HEK293 (cell line): ENCODE measurements around the gene PKMYT1.

ENCODE experiments used
- BCL11B ChIP-seq: fragments of 450-650 bp; formaldehyde crosslinking; IDR thresholded peaks from 2 replicates; pipeline ENCODE4 v1.5.1; 2016; ENCODE audit warnings: low read depth, missing biosample characterization, missing genetic modification characterization
- FEZF1 ChIP-seq: fragments of 450-650 bp; formaldehyde crosslinking; IDR thresholded peaks from 2 replicates; pipeline ENCODE4 v1.5.1; 2016; ENCODE audit warnings: missing biosample characterization, missing genetic modification characterization
- GLI2 ChIP-seq: fragments of 450-650 bp; formaldehyde crosslinking; IDR thresholded peaks from 2 replicates; pipeline ENCODE4; 2017; ENCODE audit warnings: missing biosample characterization, missing genetic modification characterization, low read depth, borderline replicate concordance
- GLIS2 ChIP-seq: fragments of 450-650 bp; formaldehyde crosslinking; IDR thresholded peaks from 2 replicates; pipeline ENCODE4 v1.5.1; 2016; ENCODE audit warnings: missing biosample characterization, missing genetic modification characterization
- HOXC10 ChIP-seq: sonication (generic); formaldehyde crosslinking; IDR thresholded peaks from 2 replicates; pipeline ENCODE4 v1.8.1; 2023; ENCODE audit warnings: mild to moderate bottlenecking, missing genetic modification reagents
- KLF1 ChIP-seq: fragments of 450-650 bp; formaldehyde crosslinking; IDR thresholded peaks from 2 replicates; pipeline ENCODE4 v1.5.1; 2016; ENCODE audit warnings: missing biosample characterization, missing genetic modification characterization
- KLF10 ChIP-seq: fragments of 450-650 bp; IDR thresholded peaks from 2 replicates; pipeline ENCODE4 v1.5.1; 2018; ENCODE audit warnings: missing biosample characterization, mild to moderate bottlenecking, missing genetic modification characterization
- RBAK ChIP-seq: fragments of 450-650 bp; formaldehyde crosslinking; IDR thresholded peaks from 2 replicates; pipeline ENCODE4 v1.5.1; 2016; ENCODE audit warnings: missing biosample characterization, missing genetic modification characterization
- SCRT1 ChIP-seq: fragments of 450-650 bp; formaldehyde crosslinking; IDR thresholded peaks from 2 replicates; pipeline ENCODE4 v1.5.1; 2016; ENCODE audit warnings: missing biosample characterization, missing genetic modification characterization, borderline replicate concordance
- SCRT2 ChIP-seq: fragments of 450-650 bp; formaldehyde crosslinking; IDR thresholded peaks from 2 replicates; pipeline ENCODE4 v1.5.1; 2016; ENCODE audit warnings: missing biosample characterization, missing genetic modification characterization
- ZBTB20 ChIP-seq: fragments of 450-650 bp; formaldehyde crosslinking; IDR thresholded peaks from 2 replicates; pipeline ENCODE4 v1.5.1; 2016; ENCODE audit warnings: missing biosample characterization, missing genetic modification characterization
- ZFP37 ChIP-seq: fragments of 450-650 bp; formaldehyde crosslinking; IDR thresholded peaks from 2 replicates; pipeline ENCODE4 v1.5.1; 2016; ENCODE audit warnings: missing biosample characterization, missing genetic modification characterization
- ZFP41 ChIP-seq: fragments of 450-650 bp; formaldehyde crosslinking; IDR thresholded peaks from 2 replicates; pipeline ENCODE4 v1.5.1; 2016; ENCODE audit warnings: missing biosample characterization, missing genetic modification characterization, borderline replicate concordance
- ZNF391 ChIP-seq: fragments of 450-650 bp; formaldehyde crosslinking; IDR thresholded peaks from 2 replicates; pipeline ENCODE4 v1.5.1; 2016; ENCODE audit warnings: low read depth, missing biosample characterization, missing genetic modification characterization, borderline replicate concordance
- ZNF404 ChIP-seq: fragments of 450-650 bp; formaldehyde crosslinking; IDR thresholded peaks from 2 replicates; pipeline ENCODE4 v1.5.1; 2017; ENCODE audit warnings: missing biosample characterization, missing genetic modification characterization
- ZNF48 ChIP-seq: fragments of 450-650 bp; formaldehyde crosslinking; IDR thresholded peaks from 2 replicates; pipeline ENCODE4 v1.5.1; 2016; ENCODE audit warnings: missing biosample characterization, missing genetic modification characterization
- ZNF501 ChIP-seq: fragments of 450-650 bp; formaldehyde crosslinking; IDR thresholded peaks from 2 replicates; pipeline ENCODE4 v1.5.1; 2016; ENCODE audit warnings: missing biosample characterization, missing genetic modification characterization
- ZNF549 ChIP-seq: fragments of 450-650 bp; IDR thresholded peaks from 2 replicates; pipeline ENCODE4 v1.5.1; 2018; ENCODE audit warnings: missing biosample characterization, missing genetic modification characterization, mild to moderate bottlenecking, inconsistent platforms, moderate library complexity
- ZNF571 ChIP-seq: fragments of 450-650 bp; formaldehyde crosslinking; IDR thresholded peaks from 2 replicates; pipeline ENCODE4 v1.5.0; 2017; ENCODE audit warnings: missing biosample characterization, missing genetic modification characterization
- ZNF585B ChIP-seq: fragments of 450-650 bp; formaldehyde crosslinking; IDR thresholded peaks from 2 replicates; pipeline ENCODE4 v1.5.1; 2016; ENCODE audit warnings: missing biosample characterization, missing genetic modification characterization
- ZNF621 ChIP-seq: fragments of 450-650 bp; formaldehyde crosslinking; IDR thresholded peaks from 2 replicates; pipeline ENCODE4 v1.5.1; 2017; ENCODE audit warnings: missing biosample characterization, missing genetic modification characterization
- ZNF677 ChIP-seq: fragments of 450-650 bp; IDR thresholded peaks from 2 replicates; pipeline ENCODE4 v1.5.0; 2018; ENCODE audit warnings: missing biosample characterization, mild to moderate bottlenecking, missing genetic modification characterization, moderate library complexity
- ZNF768 ChIP-seq: fragments of 450-650 bp; formaldehyde crosslinking; IDR thresholded peaks from 2 replicates; pipeline ENCODE4 v1.5.1; 2018; ENCODE audit warnings: missing biosample characterization, mild to moderate bottlenecking, missing genetic modification characterization
- ZNF777 ChIP-seq: fragments of 450-650 bp; formaldehyde crosslinking; IDR thresholded peaks from 2 replicates; pipeline ENCODE4 v1.5.1; 2017; ENCODE audit warnings: missing biosample characterization, missing genetic modification characterization, borderline replicate concordance
- TF ChIP-seq, protein P1 (sequence below): fragments of 450-650 bp; formaldehyde crosslinking; IDR thresholded peaks from 2 replicates; pipeline ENCODE4 v1.5.1; 2017; ENCODE audit warnings: missing biosample characterization, missing genetic modification characterization
- TF ChIP-seq, protein P2 (sequence below): fragments of 450-650 bp; formaldehyde crosslinking; IDR thresholded peaks from 2 replicates; pipeline ENCODE4 v1.5.1; 2016; ENCODE audit warnings: missing biosample characterization, missing genetic modification characterization
- TF ChIP-seq, protein P3 (sequence below): fragments of 450-650 bp; formaldehyde crosslinking; conservative IDR thresholded peaks from 2 replicates; pipeline ENCODE4 v1.5.1; 2016; ENCODE audit warnings: low read depth, missing biosample characterization, missing genetic modification characterization
- TF ChIP-seq, protein P4 (sequence below): fragments of 450-650 bp; formaldehyde crosslinking; IDR thresholded peaks from 2 replicates; pipeline ENCODE4 v1.5.1; 2016; ENCODE audit warnings: missing biosample characterization, missing genetic modification characterization
- TF ChIP-seq, protein P5 (sequence below): fragments of 450-650 bp; formaldehyde crosslinking; IDR thresholded peaks from 2 replicates; pipeline ENCODE4 v1.5.1; 2017; ENCODE audit warnings: missing biosample characterization, mild to moderate bottlenecking, missing genetic modification characterization, moderate library complexity

PKMYT1 gene

DNA sequence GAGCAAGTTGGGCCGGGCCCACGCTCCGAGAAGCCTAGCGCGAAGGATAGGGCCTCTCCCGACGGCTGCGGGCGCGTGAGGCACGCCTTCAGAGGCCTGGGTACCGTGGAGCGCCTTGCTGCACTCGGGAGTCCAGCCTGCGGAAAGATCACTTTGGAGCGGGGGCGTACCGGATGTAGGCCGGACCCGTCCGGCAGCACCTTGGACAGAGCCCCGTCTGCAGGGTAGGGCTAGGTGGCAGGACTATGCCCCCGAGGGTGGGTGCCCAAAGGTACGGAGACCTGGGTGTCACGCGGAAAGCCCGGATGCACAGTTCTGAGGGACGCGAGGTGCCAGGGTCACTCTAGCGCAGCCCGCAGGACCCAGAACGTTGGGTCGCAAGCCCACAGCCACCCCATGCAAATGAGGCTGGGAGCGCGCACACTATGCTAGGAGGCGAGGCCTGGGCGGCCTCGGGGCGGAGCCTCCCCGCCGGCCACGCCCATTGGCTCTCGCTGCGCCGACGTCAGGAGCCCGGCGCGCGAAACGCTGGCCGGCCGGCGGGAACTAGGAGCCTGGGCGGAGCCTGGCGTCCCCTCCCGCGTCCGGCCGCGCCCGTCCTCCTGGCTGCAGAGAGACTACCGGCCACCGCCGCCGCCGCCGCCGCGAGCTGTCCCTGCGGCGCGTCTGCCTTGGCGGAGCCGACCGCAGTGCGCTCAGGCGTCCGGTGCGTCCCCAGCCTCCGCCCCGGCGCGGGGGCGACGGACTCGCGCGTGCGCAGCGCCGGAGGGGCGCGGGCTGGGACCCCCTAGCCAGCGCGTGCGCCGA, 11.3 kb downstream of the PKMYT1 start, which contains the start of gene PAQR4 (continued):
- TF ChIP-seq, protein P1, sequence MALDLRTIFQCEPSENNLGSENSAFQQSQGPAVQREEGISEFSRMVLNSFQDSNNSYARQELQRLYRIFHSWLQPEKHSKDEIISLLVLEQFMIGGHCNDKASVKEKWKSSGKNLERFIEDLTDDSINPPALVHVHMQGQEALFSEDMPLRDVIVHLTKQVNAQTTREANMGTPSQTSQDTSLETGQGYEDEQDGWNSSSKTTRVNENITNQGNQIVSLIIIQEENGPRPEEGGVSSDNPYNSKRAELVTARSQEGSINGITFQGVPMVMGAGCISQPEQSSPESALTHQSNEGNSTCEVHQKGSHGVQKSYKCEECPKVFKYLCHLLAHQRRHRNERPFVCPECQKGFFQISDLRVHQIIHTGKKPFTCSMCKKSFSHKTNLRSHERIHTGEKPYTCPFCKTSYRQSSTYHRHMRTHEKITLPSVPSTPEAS (tag by site-specific recombination) = no peak
- TF ChIP-seq ZNF677 (tag by site-specific recombination) (no peak), SCRT1 (tag by site-specific recombination) (no peak), ZNF777 (tag by site-specific recombination) (no peak), BCL11B (tag by site-specific recombination) (0 out of 2 replicates have a peak, but pooled peaks have one; percentile 61), KLF10 (tag by site-specific recombination) (peak; percentile 77), ZNF549 (tag by site-specific recombination) (no peak), RBAK (tag by site-specific recombination) (no peak), ZNF48 (tag by site-specific recombination) (no peak), SCRT2 (no peak), ZNF404 (tag by site-specific recombination) (no peak), GLIS2 (tag by site-specific recombination) (peak; percentile 79), ZNF768 (tag by site-specific recombination) (no peak), HOXC10 (CRISPR knock-in tag) (peak; percentile 85; the same call in 1 of the 2 replicates), ZFP41 (tag by site-specific recombination) (no peak), KLF1 (tag by site-specific recombination) (peak; percentile 61), GLI2 (tag by site-specific recombination) (no peak), ZFP37 (tag by site-specific recombination) (0 out of 2 replicates have a peak, but pooled peaks have one; percentile 49), ZNF585B (tag by site-specific recombination) (no peak), ZNF391 (tag by site-specific recombination) (peak; percentile 80; the same call in 1 of the 2 replicates), ZNF621 (tag by site-specific recombination) (no peak), ZNF571 (no peak), ZBTB20 (tag by site-specific recombination) (peak; percentile 71; the same call in 1 of the 2 replicates), ZNF501 (tag by site-specific recombination) (peak; percentile 79; the same call in 1 of the 2 replicates), FEZF1 (tag by site-specific recombination) (no peak)
- TF ChIP-seq, protein P2, sequence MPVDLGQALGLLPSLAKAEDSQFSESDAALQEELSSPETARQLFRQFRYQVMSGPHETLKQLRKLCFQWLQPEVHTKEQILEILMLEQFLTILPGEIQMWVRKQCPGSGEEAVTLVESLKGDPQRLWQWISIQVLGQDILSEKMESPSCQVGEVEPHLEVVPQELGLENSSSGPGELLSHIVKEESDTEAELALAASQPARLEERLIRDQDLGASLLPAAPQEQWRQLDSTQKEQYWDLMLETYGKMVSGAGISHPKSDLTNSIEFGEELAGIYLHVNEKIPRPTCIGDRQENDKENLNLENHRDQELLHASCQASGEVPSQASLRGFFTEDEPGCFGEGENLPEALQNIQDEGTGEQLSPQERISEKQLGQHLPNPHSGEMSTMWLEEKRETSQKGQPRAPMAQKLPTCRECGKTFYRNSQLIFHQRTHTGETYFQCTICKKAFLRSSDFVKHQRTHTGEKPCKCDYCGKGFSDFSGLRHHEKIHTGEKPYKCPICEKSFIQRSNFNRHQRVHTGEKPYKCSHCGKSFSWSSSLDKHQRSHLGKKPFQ = no peak
- TF ChIP-seq, protein P3, sequence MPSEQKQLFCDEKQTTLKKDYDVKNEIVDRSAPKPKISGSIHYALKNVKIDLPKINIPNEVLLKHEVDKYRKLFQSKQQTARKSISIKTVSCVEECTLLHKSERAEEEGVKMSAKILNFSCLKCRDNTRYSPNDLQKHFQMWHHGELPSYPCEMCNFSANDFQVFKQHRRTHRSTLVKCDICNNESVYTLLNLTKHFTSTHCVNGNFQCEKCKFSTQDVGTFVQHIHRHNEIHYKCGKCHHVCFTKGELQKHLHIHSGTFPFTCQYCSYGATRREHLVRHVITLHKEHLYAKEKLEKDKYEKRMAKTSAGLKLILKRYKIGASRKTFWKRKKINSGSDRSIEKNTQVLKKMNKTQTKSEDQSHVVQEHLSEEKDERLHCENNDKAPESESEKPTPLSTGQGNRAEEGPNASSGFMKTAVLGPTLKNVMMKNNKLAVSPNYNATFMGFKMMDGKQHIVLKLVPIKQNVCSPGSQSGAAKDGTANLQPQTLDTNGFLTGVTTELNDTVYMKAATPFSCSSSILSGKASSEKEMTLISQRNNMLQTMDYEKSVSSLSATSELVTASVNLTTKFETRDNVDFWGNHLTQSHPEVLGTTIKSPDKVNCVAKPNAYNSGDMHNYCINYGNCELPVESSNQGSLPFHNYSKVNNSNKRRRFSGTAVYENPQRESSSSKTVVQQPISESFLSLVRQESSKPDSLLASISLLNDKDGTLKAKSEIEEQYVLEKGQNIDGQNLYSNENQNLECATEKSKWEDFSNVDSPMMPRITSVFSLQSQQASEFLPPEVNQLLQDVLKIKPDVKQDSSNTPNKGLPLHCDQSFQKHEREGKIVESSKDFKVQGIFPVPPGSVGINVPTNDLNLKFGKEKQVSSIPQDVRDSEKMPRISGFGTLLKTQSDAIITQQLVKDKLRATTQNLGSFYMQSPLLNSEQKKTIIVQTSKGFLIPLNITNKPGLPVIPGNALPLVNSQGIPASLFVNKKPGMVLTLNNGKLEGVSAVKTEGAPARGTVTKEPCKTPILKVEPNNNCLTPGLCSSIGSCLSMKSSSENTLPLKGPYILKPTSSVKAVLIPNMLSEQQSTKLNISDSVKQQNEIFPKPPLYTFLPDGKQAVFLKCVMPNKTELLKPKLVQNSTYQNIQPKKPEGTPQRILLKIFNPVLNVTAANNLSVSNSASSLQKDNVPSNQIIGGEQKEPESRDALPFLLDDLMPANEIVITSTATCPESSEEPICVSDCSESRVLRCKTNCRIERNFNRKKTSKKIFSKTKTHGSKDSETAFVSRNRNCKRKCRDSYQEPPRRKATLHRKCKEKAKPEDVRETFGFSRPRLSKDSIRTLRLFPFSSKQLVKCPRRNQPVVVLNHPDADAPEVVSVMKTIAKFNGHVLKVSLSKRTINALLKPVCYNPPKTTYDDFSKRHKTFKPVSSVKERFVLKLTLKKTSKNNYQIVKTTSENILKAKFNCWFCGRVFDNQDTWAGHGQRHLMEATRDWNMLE (tag by site-specific recombination) = no peak
- TF ChIP-seq, protein P4, sequence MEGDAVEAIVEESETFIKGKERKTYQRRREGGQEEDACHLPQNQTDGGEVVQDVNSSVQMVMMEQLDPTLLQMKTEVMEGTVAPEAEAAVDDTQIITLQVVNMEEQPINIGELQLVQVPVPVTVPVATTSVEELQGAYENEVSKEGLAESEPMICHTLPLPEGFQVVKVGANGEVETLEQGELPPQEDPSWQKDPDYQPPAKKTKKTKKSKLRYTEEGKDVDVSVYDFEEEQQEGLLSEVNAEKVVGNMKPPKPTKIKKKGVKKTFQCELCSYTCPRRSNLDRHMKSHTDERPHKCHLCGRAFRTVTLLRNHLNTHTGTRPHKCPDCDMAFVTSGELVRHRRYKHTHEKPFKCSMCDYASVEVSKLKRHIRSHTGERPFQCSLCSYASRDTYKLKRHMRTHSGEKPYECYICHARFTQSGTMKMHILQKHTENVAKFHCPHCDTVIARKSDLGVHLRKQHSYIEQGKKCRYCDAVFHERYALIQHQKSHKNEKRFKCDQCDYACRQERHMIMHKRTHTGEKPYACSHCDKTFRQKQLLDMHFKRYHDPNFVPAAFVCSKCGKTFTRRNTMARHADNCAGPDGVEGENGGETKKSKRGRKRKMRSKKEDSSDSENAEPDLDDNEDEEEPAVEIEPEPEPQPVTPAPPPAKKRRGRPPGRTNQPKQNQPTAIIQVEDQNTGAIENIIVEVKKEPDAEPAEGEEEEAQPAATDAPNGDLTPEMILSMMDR (tag by site-specific recombination) = no peak
- TF ChIP-seq, protein P5, sequence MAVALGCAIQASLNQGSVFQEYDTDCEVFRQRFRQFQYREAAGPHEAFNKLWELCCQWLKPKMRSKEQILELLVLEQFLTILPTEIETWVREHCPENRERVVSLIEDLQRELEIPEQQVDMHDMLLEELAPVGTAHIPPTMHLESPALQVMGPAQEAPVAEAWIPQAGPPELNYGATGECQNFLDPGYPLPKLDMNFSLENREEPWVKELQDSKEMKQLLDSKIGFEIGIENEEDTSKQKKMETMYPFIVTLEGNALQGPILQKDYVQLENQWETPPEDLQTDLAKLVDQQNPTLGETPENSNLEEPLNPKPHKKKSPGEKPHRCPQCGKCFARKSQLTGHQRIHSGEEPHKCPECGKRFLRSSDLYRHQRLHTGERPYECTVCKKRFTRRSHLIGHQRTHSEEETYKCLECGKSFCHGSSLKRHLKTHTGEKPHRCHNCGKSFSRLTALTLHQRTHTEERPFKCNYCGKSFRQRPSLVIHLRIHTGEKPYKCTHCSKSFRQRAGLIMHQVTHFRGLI (tag by site-specific recombination) = 0 out of 2 replicates have a peak, but pooled peaks have one; percentile 58
